ENCODE data around the gene MCRIP2. TPM values are rescaled to one million over a fixed set of nuclear protein-coding genes. Genes with fewer than 3 reads are reported as not detected.

Gene MCRIP2
- total and polyA plus RNA-seq, 9 donors, result 7.7 to 18.6 (median 12.5) TPM

DNA sequence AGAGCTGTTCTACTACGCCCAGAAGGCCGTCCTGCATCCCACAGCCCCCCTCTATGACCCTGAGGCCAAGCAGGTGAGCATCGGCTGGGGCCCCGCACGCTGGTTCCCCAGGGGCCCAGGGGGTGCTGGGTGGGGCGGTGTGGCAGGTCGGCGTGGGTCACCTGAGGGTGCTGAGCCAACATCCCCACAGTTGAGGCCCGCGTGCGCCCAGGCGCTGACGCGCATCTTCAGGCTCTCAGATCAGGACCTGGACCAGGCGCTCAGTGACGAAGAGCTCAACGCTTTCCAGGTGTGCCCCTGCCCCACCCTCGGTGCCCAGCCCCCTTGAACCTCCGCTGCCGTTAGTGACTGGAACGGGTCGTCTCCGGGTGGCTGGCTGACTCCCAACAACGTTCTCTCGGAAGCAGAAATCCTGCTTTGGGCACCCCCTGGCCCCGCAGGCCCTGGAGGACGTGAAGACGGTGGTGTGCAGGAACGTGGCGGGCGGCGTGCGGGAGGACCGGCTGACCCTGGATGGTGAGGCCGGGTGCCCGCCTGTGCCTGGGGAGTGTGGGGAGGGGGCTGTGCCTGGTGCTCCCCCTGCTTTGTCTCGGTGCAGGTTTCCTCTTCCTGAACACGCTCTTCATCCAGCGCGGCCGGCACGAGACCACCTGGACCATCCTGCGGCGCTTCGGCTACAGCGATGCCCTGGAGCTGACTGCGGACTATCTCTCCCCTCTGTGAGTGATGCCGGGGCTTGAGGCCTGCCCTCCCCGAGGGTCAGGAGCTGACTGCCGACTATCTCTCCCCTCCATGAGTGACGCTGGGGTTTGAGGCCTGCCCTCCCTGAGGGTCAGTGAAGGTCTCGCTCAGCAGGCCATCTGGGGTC lies 29.1 kb downstream of the MCRIP2 start:
- peaks cover 53% of the 10 kb centered on the region for H3K36me3 ChIP-seq (ENCODE audit: control insufficient read depth, insufficient read depth, low read length)
- peaks cover 8% of the 10 kb centered on the region for H3K27me3 ChIP-seq (ENCODE audit: control insufficient read depth, insufficient read depth, low read length)
- no peak overlapping the region for H3K4me3 ChIP-seq (ENCODE audit: low read length)
- 90% methylated on average over 46 of the region's 52 CpGs for WGBS (ENCODE audit: insufficient coverage)
- H3K27ac ChIP-seq (ENCODE audit: low read length), result no peak overlapping the region
- no peak for DNase-seq
- H3K4me1 ChIP-seq (ENCODE audit: control insufficient read depth, insufficient read depth, low read length), result peaks cover 30% of the 10 kb centered on the region
- H3K9me3 ChIP-seq (replicated peaks; ENCODE audit: control insufficient read depth, low read depth, low read length), result no peaks in the 10 kb centered on the region

DNA sequence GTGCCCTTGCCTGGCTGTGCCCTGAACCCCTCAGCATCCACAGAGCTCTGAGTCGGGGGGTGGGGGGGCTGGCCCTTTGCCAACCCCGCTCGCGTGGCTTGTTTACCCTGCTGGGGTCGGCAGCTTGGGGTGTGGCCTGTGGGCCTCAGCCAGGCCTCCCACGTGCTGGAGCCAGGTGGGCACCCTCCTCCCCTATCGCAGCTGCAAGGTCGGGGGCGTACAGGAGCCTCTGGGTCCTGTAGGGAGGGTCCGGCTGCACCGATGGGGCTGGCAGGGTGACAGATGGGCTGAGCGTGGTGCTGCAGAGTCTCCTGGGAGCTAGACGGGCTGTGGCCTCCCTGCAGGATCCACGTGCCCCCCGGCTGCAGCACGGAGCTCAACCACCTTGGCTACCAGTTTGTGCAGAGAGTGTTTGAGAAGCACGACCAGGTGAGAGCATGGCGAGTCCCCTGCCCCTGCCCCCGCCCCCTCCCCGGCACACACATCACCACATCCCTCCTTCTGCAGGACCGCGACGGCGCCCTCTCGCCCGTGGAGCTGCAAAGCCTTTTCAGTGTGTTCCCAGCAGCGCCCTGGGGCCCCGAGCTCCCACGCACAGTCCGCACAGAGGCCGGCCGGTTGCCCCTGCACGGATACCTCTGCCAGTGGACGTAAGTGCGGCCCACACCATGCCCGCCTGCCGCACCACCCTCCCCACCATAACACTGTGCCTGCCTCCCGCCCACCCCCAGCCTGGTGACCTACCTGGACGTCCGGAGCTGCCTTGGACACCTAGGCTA lies 29.9 kb downstream of the MCRIP2 start:
- no peak for DNase-seq
- 83% methylated on average over 34 of the region's 40 CpGs for WGBS (ENCODE audit: insufficient coverage)
- H3K9me3 ChIP-seq (replicated peaks; ENCODE audit: control insufficient read depth, low read depth, low read length), result no peaks in the 10 kb centered on the region
- H3K27ac ChIP-seq (ENCODE audit: low read length), result no peak overlapping the region
- peaks cover 53% of the 10 kb centered on the region for H3K36me3 ChIP-seq (ENCODE audit: control insufficient read depth, insufficient read depth, low read length)
- peaks cover 33% of the 10 kb centered on the region for H3K4me1 ChIP-seq (ENCODE audit: control insufficient read depth, insufficient read depth, low read length)
- peaks cover 12% of the 10 kb centered on the region for H3K27me3 ChIP-seq (ENCODE audit: control insufficient read depth, insufficient read depth, low read length)
- no peak overlapping the region for H3K4me3 ChIP-seq (ENCODE audit: low read length)

DNA sequence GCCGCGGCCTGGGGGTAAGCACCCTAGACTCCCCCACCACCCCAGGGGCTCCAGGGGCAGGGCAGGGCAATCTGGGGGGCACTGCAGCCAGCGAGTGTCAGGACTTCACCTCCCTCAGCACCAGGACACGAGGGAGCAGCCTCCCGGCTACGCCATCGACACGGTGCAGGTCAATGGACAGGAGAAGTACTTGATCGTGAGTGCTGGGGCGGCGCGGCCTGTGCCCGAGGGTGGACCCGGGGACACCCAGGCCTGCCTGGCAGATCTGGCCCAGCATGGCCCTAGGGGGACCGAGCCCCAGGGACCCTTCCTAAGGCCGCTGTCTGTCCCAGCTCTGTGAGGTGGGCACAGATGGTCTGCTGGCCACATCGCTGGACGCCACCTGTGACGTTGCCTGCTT lies 30.7 kb downstream of the MCRIP2 start:
- 95% methylated on average over 17 of the region's 19 CpGs for WGBS (ENCODE audit: insufficient coverage)
- H3K36me3 ChIP-seq (ENCODE audit: control insufficient read depth, insufficient read depth, low read length), result peaks cover 53% of the 10 kb centered on the region

DNA sequence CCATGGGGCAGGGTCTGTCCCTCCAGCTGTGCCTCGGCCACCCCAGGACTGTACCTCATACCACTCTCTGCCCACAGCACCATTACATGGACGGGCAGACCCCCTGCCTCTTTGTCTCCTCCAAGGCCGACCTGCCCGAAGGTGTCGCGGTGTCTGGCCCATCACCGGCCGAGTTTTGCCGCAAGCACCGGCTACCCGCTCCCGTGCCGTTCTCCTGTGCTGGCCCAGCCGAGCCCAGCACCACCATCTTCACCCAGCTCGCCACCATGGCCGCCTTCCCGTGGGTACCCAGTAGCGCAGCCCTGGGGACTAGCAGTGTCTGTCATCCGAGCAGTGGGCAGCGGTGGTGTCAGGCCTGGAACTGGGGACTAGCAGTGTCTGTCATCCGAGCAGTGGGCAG lies 31.2 kb downstream of the MCRIP2 start:
- Histone ChIP-seq H3K27me3 (ENCODE audit: control insufficient read depth, insufficient read depth, low read length) (peaks cover 25% of the 10 kb centered on the region), H3K27ac (ENCODE audit: low read length) (no peak overlapping the region), H3K4me1 (ENCODE audit: control insufficient read depth, insufficient read depth, low read length) (peaks cover 28% of the 10 kb centered on the region), H3K4me3 (ENCODE audit: low read length) (no peak overlapping the region), H3K9me3 (replicated peaks; ENCODE audit: control insufficient read depth, low read depth, low read length) (no peaks in the 10 kb centered on the region), H3K36me3 (ENCODE audit: control insufficient read depth, insufficient read depth, low read length) (peaks cover 53% of the 10 kb centered on the region)
- 94% methylated on average over 21 of the region's 21 CpGs for WGBS (ENCODE audit: insufficient coverage)
- no peak for DNase-seq

More for the DNA sequence above, 30.7 kb downstream of the MCRIP2 start:
- H3K27me3 ChIP-seq (ENCODE audit: control insufficient read depth, insufficient read depth, low read length), result peaks cover 20% of the 10 kb centered on the region
- H3K9me3 ChIP-seq (replicated peaks; ENCODE audit: control insufficient read depth, low read depth, low read length), result no peaks in the 10 kb centered on the region
- H3K4me3 ChIP-seq (ENCODE audit: low read length), result no peak overlapping the region
- no peak for DNase-seq
- H3K4me1 ChIP-seq (ENCODE audit: control insufficient read depth, insufficient read depth, low read length), result peaks cover 31% of the 10 kb centered on the region
- no peak overlapping the region for H3K27ac ChIP-seq (ENCODE audit: low read length)

DNA sequence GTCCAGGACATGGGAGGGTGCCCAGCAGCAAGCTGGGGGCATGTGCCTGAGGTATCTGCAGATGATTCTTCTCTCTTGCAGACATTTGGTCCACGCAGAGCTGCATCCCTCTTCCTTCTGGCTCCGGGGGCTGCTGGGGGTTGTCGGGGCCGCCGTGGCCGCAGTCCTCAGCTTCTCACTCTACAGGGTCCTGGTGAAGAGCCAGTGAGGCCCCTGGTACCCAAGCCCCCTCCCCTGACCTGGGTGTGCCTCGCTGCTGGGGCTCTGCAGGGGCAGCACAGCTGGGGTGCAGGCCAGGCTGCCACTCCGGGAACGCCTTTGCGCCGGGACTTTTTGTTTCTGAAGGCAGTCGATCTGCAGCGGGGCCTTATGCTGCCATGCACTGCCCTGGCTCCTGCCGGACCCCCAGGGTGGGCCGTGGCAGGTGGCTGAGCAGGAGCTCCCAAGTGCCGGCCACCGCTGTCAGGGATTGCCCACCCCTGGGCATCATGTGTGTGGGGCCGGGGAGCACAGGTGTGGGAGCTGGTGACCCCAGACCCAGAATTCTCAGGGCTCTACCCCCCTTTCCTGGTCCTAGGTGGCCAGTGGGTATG lies 31.9 kb downstream of the MCRIP2 start:
- H3K4me3 ChIP-seq (ENCODE audit: low read length), result no peak overlapping the region
- H3K27ac ChIP-seq (ENCODE audit: low read length), result no peak overlapping the region
- H3K27me3 ChIP-seq (ENCODE audit: control insufficient read depth, insufficient read depth, low read length), result peaks cover 29% of the 10 kb centered on the region
- no peaks in the 10 kb centered on the region for H3K9me3 ChIP-seq (replicated peaks; ENCODE audit: control insufficient read depth, low read depth, low read length)
- no peak for DNase-seq
- WGBS (ENCODE audit: insufficient coverage), result 87% methylated on average over 17 of the region's 18 CpGs
- peaks cover 25% of the 10 kb centered on the region for H3K4me1 ChIP-seq (ENCODE audit: control insufficient read depth, insufficient read depth, low read length)
- H3K36me3 ChIP-seq (ENCODE audit: control insufficient read depth, insufficient read depth, low read length), result peaks cover 53% of the 10 kb centered on the region

DNA sequence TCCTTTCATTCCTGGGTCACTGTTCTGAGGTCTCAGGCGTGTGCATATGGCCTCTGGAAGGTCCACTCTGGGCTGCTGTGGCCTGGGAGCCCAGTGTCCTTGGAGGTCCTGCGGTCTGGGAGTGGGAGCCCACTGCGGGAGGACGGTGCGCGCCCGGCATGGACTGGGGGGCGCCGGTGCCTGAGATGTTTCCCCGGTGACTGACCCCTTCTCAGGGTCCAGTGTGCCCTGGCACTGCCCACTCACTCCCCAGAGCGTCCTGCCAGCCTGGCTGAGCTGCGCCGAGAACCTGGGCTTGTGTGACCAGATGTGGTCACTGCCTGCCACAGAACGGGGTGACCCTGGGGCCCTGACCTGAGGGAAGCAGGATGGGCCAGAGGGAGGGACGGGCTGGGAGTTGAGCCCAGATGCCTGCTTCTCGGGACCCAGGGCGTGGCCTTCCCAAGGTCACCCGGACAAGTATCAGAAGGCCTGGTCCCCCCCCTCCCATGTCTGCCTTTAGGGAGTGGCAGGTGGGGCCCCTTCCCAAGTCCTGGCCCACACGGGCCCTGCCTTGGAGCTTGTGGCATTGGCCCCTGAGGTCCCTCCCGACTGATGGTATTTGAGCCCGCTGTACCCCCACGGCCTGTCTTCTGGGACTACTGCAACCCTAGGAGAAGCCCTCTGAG lies 32.7 kb downstream of the MCRIP2 start:
- Histone ChIP-seq H3K36me3 (ENCODE audit: control insufficient read depth, insufficient read depth, low read length) (peaks cover 50% of the 10 kb centered on the region), H3K9me3 (replicated peaks; ENCODE audit: control insufficient read depth, low read depth, low read length) (no peaks in the 10 kb centered on the region), H3K27me3 (ENCODE audit: control insufficient read depth, insufficient read depth, low read length) (peaks cover 29% of the 10 kb centered on the region), H3K4me3 (ENCODE audit: low read length) (no peak overlapping the region), H3K27ac (ENCODE audit: low read length) (no peak overlapping the region), H3K4me1 (ENCODE audit: control insufficient read depth, insufficient read depth, low read length) (peaks cover 24% of the 10 kb centered on the region)
- 71% methylated on average over 13 of the region's 22 CpGs for WGBS (ENCODE audit: insufficient coverage)
- no peak for DNase-seq

DNA sequence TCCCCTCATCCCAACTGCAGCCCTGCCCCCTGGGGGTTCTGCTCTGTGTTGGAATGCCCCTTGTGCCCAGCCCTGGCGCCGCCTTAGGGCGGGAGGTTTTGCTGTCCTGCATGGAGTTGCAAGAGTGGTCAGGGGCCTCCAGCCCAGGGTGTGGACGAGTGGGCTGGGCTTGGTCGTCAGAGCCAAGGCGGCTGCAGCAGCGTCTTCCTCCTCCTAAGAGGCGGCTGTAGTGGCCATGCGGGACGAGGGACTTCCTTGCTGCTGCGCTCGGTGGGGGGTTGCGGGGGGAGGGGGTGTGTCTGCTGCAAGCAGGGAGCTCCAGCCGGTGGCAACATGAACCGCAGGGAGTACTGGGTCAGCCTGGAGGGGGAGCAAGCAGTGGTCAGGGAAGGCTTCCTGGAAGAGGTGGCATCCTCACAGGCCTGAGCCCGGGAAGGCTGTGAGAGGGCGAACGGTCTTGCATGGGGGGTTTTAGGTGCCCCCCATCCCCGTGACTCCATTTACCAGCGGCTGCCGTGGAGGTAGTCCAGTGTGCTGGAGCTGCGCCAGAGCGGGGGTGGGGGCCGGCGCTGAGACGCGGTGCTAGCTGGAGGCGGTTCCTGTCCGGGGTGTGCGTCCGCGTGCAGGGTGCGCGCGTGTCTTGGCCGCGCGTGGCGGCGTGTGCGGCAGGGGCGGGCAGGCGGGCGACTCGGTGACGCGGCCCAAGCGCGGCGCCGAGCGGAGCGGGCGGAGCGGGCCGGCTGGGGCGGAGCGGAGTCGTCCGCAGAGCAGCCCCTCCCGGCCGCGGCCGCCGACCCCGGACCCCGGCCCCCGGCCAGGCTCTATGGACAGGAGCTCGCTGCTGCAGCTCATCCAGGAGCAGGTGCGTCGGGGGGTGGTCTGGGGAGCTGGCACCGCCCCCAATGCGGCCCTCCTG lies 33.6 kb downstream of the MCRIP2 start, which contains the start of gene RHBDL1:
Gene RHBDL1 (plus strand): TSS at position 704 of the 916 bp plus-strand sequence. CDS start 120 bp downstream, at position 824.
- no peaks in the 10 kb centered on the region for H3K9me3 ChIP-seq (replicated peaks; ENCODE audit: control insufficient read depth, low read depth, low read length)
- H3K4me3 ChIP-seq (ENCODE audit: low read length), result no peak within 1 kb of the TSS
- peaks cover 29% of the 10 kb centered on the region for H3K27me3 ChIP-seq (ENCODE audit: control insufficient read depth, insufficient read depth, low read length)
- WGBS (ENCODE audit: insufficient coverage), result 4% methylated on average over 67 of the region's 73 CpGs
- DNase-seq, result no peak
- no peak within 1 kb of the TSS for H3K27ac ChIP-seq (ENCODE audit: low read length)
- peaks cover 25% of the 10 kb centered on the region for H3K4me1 ChIP-seq (ENCODE audit: control insufficient read depth, insufficient read depth, low read length)
- H3K36me3 ChIP-seq (ENCODE audit: control insufficient read depth, insufficient read depth, low read length), result peaks cover 42% of the 10 kb centered on the region

DNA sequence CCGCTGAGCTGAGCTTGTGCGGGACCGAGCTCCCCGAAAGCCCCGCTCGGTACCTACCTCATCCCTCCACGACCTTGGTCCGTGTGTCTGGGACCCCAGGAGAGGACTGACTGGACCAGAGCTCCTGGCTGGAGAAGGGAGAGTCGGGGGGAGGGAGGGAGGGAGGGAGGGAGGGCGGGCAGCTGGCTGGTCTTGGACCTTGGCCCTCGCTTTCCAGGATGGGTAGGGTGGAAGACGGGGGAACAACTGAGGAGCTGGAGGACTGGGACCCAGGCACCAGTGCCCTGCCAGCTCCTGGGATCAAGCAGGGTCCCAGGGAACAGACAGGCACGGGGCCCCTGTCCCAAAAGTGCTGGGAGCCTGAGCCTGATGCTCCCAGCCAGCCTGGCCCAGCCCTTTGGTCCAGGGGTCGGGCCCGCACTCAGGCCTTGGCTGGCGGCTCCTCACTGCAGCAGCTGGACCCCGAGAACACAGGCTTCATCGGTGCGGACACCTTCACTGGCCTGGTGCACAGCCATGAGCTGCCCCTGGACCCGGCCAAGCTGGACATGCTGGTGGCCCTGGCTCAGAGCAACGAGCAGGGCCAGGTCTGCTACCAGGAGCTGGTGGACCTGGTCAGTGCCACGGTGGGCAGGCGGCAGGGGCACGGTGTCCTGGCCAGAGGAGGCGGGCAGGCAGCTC lies 34.4 kb downstream of the MCRIP2 start:
- Histone ChIP-seq H3K4me1 (ENCODE audit: control insufficient read depth, insufficient read depth, low read length) (peaks cover 28% of the 10 kb centered on the region), H3K27ac (ENCODE audit: low read length) (no peak overlapping the region), H3K27me3 (ENCODE audit: control insufficient read depth, insufficient read depth, low read length) (peaks cover 29% of the 10 kb centered on the region), H3K36me3 (ENCODE audit: control insufficient read depth, insufficient read depth, low read length) (peaks cover 34% of the 10 kb centered on the region), H3K9me3 (replicated peaks; ENCODE audit: control insufficient read depth, low read depth, low read length) (no peaks in the 10 kb centered on the region), H3K4me3 (ENCODE audit: low read length) (no peak overlapping the region)
- 51% methylated on average over 14 of the region's 25 CpGs for WGBS (ENCODE audit: insufficient coverage)
- DNase-seq, result no peak

DNA sequence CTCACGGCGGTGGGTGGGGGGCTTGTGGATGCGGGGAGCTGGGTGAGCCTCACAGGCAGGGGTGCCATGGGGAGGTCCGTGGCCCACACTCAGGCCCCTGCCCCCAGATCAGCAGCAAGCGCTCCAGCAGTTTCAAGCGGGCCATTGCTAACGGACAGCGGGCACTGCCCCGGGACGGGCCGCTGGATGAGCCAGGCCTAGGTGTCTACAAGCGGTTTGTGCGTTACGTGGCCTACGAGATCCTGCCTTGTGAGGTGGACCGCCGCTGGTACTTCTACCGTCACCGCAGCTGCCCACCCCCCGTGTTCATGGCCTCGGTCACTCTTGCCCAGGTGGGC lies 34.9 kb downstream of the MCRIP2 start:
- H3K4me1 ChIP-seq (ENCODE audit: control insufficient read depth, insufficient read depth, low read length), result peaks cover 33% of the 10 kb centered on the region
- no peaks in the 10 kb centered on the region for H3K9me3 ChIP-seq (replicated peaks; ENCODE audit: control insufficient read depth, low read depth, low read length)
- H3K27me3 ChIP-seq (ENCODE audit: control insufficient read depth, insufficient read depth, low read length), result peaks cover 29% of the 10 kb centered on the region
- H3K4me3 ChIP-seq (ENCODE audit: low read length), result no peak overlapping the region
- H3K36me3 ChIP-seq (ENCODE audit: control insufficient read depth, insufficient read depth, low read length), result peaks cover 33% of the 10 kb centered on the region
- H3K27ac ChIP-seq (ENCODE audit: low read length), result no peak overlapping the region
- no peak for DNase-seq
- 88% methylated on average over 21 of the region's 21 CpGs for whole genome bisulfite sequencing (ENCODE audit: insufficient coverage)

All from muscle of leg (tissue), 11 donors.